Erythroblast (primary cell): ENCODE results near the gene SLC45A2.

ENCODE experiments used
- GATA1 ChIP-seq: IDR thresholded peaks from 2 replicates; pipeline ENCODE4 v1.6.1; 2011; ENCODE audit warnings: low read depth, mild to moderate bottlenecking, control low read depth, low read length, moderate library complexity
- POLR2A ChIP-seq: IDR thresholded peaks from 2 replicates; pipeline ENCODE4 v1.6.1; 2011; ENCODE audit warnings: mild to moderate bottlenecking, low read length

- TF ChIP-seq POLR2A, result no peak
- no peak for TF ChIP-seq GATA1
Measured at GRCh38 chr5:33936004-33936380, 48.5 kb downstream of the SLC45A2 start.
